H1 (cell line): ENCODE data around the gene KRT24. TPM values are rescaled to one million over a fixed set of nuclear protein-coding genes. Genes with fewer than 3 reads are reported as not detected.

Source experiments
- CTCF ChIA-PET: fragments of 300-600 bp; sonication (Branson Sonifier 250); formaldehyde crosslinking; loops from one replicate; lab custom pipeline; 2021; ENCODE audit not compliant: partially characterized antibody; lab: Charles Lee
- POLR2A ChIA-PET: fragments of 300-600 bp; sonication (Branson Sonifier 250); formaldehyde crosslinking; loops from one replicate; lab custom pipeline; 2021; ENCODE audit warnings: inconsistent platforms; ENCODE audit not compliant: partially characterized antibody; lab: Charles Lee
- DNase-seq, 2 experiments: peaks; one replicate each; pipeline versions ENCODE4 v3.0.0 to v3.0.0-alpha.2; 2010 to 2022; ENCODE audit warnings: low spot score in 2 of 2, low read depth in 1 of 2, mixed read lengths in 1 of 2
- FAIRE-seq: peaks from 2 replicates; lab custom pipeline; 2011; peaks lifted over from hg19 to GRCh38; lab: Jason Lieb, UNC
- H2AFZ ChIP-seq: 2 replicates; pipeline ENCODE4 v1.8.1; 2012; ENCODE audit warnings: low read length, inconsistent platforms
- H2AK5ac ChIP-seq: 2 replicates; pipeline ENCODE4 v1.6.1; 2013; ENCODE audit warnings: low read depth, low read length
- H2BK120ac ChIP-seq: replicated peaks from 2 replicates; pipeline ENCODE3; 2013; ENCODE audit warnings: low read depth, low read length, inconsistent platforms
- H2BK12ac ChIP-seq: 2 replicates; pipeline ENCODE4 v1.6.1; 2013; ENCODE audit warnings: low read depth, low read length
- H2BK15ac ChIP-seq: 2 replicates; pipeline ENCODE4 v1.6.1; 2013; ENCODE audit warnings: low read length
- H2BK20ac ChIP-seq: 2 replicates; pipeline ENCODE4 v1.6.1; 2013; ENCODE audit warnings: low read length
- H2BK5ac ChIP-seq: 2 replicates; pipeline ENCODE4 v1.6.1; 2013; ENCODE audit warnings: low read depth, low read length
- H3K14ac ChIP-seq: 2 replicates; pipeline ENCODE4 v1.6.1; 2013; ENCODE audit warnings: inconsistent platforms; ENCODE audit not compliant: insufficient read length
- H3K18ac ChIP-seq: 2 replicates; pipeline ENCODE4 v1.6.1; 2013; ENCODE audit warnings: low read length; ENCODE audit errors: extremely low read depth
- H3K23ac ChIP-seq: 2 replicates; pipeline ENCODE4 v1.6.1; 2013; ENCODE audit warnings: inconsistent platforms; ENCODE audit not compliant: insufficient read length
- H3K23me2 ChIP-seq: 2 replicates; pipeline ENCODE4 v1.6.1; 2013; ENCODE audit warnings: low read depth, low read length
- H3K27ac ChIP-seq: 2 replicates; pipeline ENCODE4 v1.6.1; 2011; ENCODE audit warnings: low read depth, low read length, inconsistent platforms
- H3K27me3 ChIP-seq, 4 experiments: replicated peaks in 1 of 4; 1 replicate in 1 of 4; 2 replicates in 3 of 4; pipeline versions ENCODE4 v1.6.1 to v1.8.1; 2011 to 2013; ENCODE audit warnings: low read length in 3 of 4, mild to moderate bottlenecking in 3 of 4, inconsistent platforms in 2 of 4, mixed read lengths in 2 of 4, moderate library complexity in 1 of 4; ENCODE audit not compliant: control insufficient read depth in 3 of 4, insufficient read depth in 3 of 4; ENCODE audit errors: extremely low read depth in 1 of 4
- H3K36me3 ChIP-seq, 4 experiments: 2 replicates each; pipeline versions ENCODE4 v1.6.1 to v1.8.1; 2011 to 2013; ENCODE audit warnings: mild to moderate bottlenecking in 4 of 4, low read length in 3 of 4, moderate library complexity in 2 of 4, control low read depth in 1 of 4, inconsistent platforms in 1 of 4; ENCODE audit not compliant: insufficient read depth in 4 of 4, control insufficient read depth in 2 of 4
- H3K4ac ChIP-seq: replicated peaks from 2 replicates; pipeline ENCODE3; 2013; ENCODE audit warnings: low read length, low read depth, mixed read lengths, inconsistent platforms; ENCODE audit not compliant: insufficient read length
- H3K4me1 ChIP-seq, 4 experiments: replicated peaks in 1 of 4; 1 replicate in 1 of 4; 2 replicates in 3 of 4; pipeline versions ENCODE4 v1.6.1 to v1.8.1; 2011 to 2013; ENCODE audit warnings: low read length in 3 of 4, inconsistent platforms in 2 of 4, mixed read lengths in 1 of 4; ENCODE audit not compliant: insufficient read depth in 4 of 4, control insufficient read depth in 3 of 4
- H3K4me2 ChIP-seq, 2 experiments: 2 replicates each; pipeline versions ENCODE4 v1.6.1 to v1.8.1; 2011 to 2013; ENCODE audit warnings: low read depth in 2 of 2, low read length in 2 of 2, control low read depth in 1 of 2, inconsistent platforms in 1 of 2, mild to moderate bottlenecking in 1 of 2; ENCODE audit not compliant: insufficient read depth in 1 of 2
- H3K4me3 ChIP-seq, 4 experiments: fragments of 200-600, 300-600 bp in 1 of 4; sonication (generic), shearing (Covaris generic), sonication (Bioruptor Twin) in 1 of 4; 2 replicates each; pipeline versions ENCODE4 v1.5.1 to v1.8.1; 2011 to 2016; ENCODE audit warnings: low read length in 4 of 4, low read depth in 3 of 4, control low read depth in 2 of 4, inconsistent platforms in 2 of 4, mild to moderate bottlenecking in 2 of 4, mixed read lengths in 1 of 4, moderate library complexity in 1 of 4; ENCODE audit not compliant: insufficient read depth in 2 of 4; ENCODE audit errors: extremely low read depth in 1 of 4
- H3K56ac ChIP-seq: replicated peaks from 2 replicates; pipeline ENCODE3; 2013; ENCODE audit warnings: low read depth, mild to moderate bottlenecking, mixed read lengths, low read length, inconsistent platforms; ENCODE audit not compliant: insufficient read length
- H3K79me1 ChIP-seq: 2 replicates; pipeline ENCODE4 v1.6.1; 2013; ENCODE audit warnings: low read depth, low read length, control low read depth
- H3K79me2 ChIP-seq, 2 experiments: 2 replicates each; pipeline versions ENCODE4 v1.6.1 to v1.8.1; 2012 to 2013; ENCODE audit warnings: low read length in 2 of 2, mild to moderate bottlenecking in 2 of 2, inconsistent platforms in 1 of 2; ENCODE audit not compliant: insufficient read depth in 2 of 2, control insufficient read depth in 1 of 2
- H3K9ac ChIP-seq, 4 experiments: replicated peaks in 1 of 4; 1 replicate in 1 of 4; 2 replicates in 3 of 4; pipeline versions ENCODE4 v1.6.1 to v1.8.1; 2011 to 2013; ENCODE audit warnings: low read depth in 3 of 4, low read length in 3 of 4, control low read depth in 2 of 4, mild to moderate bottlenecking in 2 of 4, moderate library complexity in 2 of 4, inconsistent platforms in 1 of 4; ENCODE audit errors: extremely low read depth in 1 of 4
- H3K9me3 ChIP-seq, 2 experiments: 2 replicates each; pipeline versions ENCODE4 v1.6.1 to v1.8.1; 2012 to 2013; ENCODE audit warnings: mild to moderate bottlenecking in 2 of 2, moderate library complexity in 2 of 2, control low read depth in 1 of 2, inconsistent platforms in 1 of 2, low read depth in 1 of 2, low read length in 1 of 2, mixed read lengths in 1 of 2; ENCODE audit not compliant: insufficient read depth in 2 of 2
- H4K20me1 ChIP-seq, 2 experiments: replicated peaks in 1 of 2; 2 replicates each; pipeline versions ENCODE3 to v1.8.1; 2011 to 2013; ENCODE audit warnings: inconsistent platforms in 2 of 2, low read length in 2 of 2, mild to moderate bottlenecking in 1 of 2; ENCODE audit not compliant: insufficient read depth in 2 of 2, control insufficient read depth in 1 of 2
- H4K5ac ChIP-seq: 2 replicates; pipeline ENCODE4 v1.6.1; 2013; ENCODE audit warnings: low read length, low read depth, mixed read lengths, inconsistent platforms; ENCODE audit not compliant: insufficient read length
- H4K8ac ChIP-seq: 2 replicates; pipeline ENCODE4 v1.8.0; 2013; ENCODE audit warnings: mild to moderate bottlenecking, moderate library complexity, low read length, inconsistent platforms; ENCODE audit not compliant: insufficient read depth; ENCODE audit errors: extremely low read depth
- H4K91ac ChIP-seq: replicated peaks from 2 replicates; pipeline ENCODE3; 2013; ENCODE audit warnings: low read length, mixed read lengths, inconsistent platforms; ENCODE audit not compliant: insufficient read length
- HDAC2 ChIP-seq, 2 experiments: fragments of 300-600 bp in 1 of 2; sonication (generic) in 1 of 2; IDR thresholded peaks; 2 replicates each; pipeline ENCODE4 v1.6.1; 2011 to 2012; ENCODE audit warnings: low read depth in 2 of 2, low read length in 2 of 2, mild to moderate bottlenecking in 2 of 2, moderate library complexity in 2 of 2, borderline replicate concordance in 1 of 2, inconsistent platforms in 1 of 2
- SAP30 ChIP-seq: fragments of 300-600 bp; sonication (generic); IDR thresholded peaks from 2 replicates; pipeline ENCODE4 v1.7.1; 2012; ENCODE audit warnings: low read length, moderate library complexity, mild to moderate bottlenecking, inconsistent platforms; ENCODE audit not compliant: insufficient read depth, insufficient replicate concordance
- WGBS, 2 experiments: shearing (Covaris generic) in 1 of 2; methylation state at CpG; one replicate each; pipeline versions ENCODE4 v1.1.6 to v1.1.7; 2013 to 2015; ENCODE audit warnings: low lambda C conversion rate in 2 of 2, mixed read lengths in 2 of 2, inconsistent platforms in 1 of 2, low coverage in 1 of 2, missing lambda C conversion rate in 1 of 2; ENCODE audit not compliant: insufficient replicate concordance in 2 of 2, insufficient coverage in 1 of 2, insufficient read length in 1 of 2; ENCODE audit errors: extremely low coverage in 1 of 2, missing lambda C conversion rate in 1 of 2; 5-methylcytosine and 5-hydroxymethylcytosine counted together
- polyA plus RNA-seq, 7 experiments: library from polyadenylated mRNA; depleted of rRNA in 3 of 7; stranded (reverse) in 5 of 7; unstranded in 2 of 7; fragments of >200 nt in 5 of 7; fragments of 200-250 nt in 2 of 7; gene quantifications; 1 replicate in 5 of 7; 2 replicates in 1 of 7; 4 replicates in 1 of 7; pipeline versions ENCODE4 v1.2.1 to v1.2.3, GENCODE V29; 2011 to 2013; ENCODE audit warnings: missing spikeins in 2 of 7, mixed read lengths in 2 of 7
- total RNA-seq: library from RNA; stranded (reverse); fragmentation: NEBNext Ultra II Directional; extraction: Animal tissue kit (Norgen Biotek cat#: 25700); gene quantifications from 2 replicates; pipeline ENCODE4 v1.2.1, GENCODE V29; 2021

Gene KRT24
- total and polyA plus RNA-seq, 2 of the 8 experiments (the other 6 are each of a cell fraction or from before 2014, with no cell fraction given) = not detected

- Histone ChIP-seq H2BK20ac (no peak overlapping the region), H4K91ac (no peak overlapping the region), H3K56ac (no peak overlapping the region), H4K20me1 (no peaks in the 10 kb centered on the region), H3K79me1 (no peaks in the 10 kb centered on the region), H3K9ac (no peak overlapping the region), H2AFZ (no peak overlapping the region), H3K23me2 (no peaks in the 10 kb centered on the region), H3K4me2 (no peak overlapping the region), H2BK5ac (no peak overlapping the region), H3K27ac (no peak overlapping the region), H3K4ac (no peak overlapping the region), H3K14ac (no peak overlapping the region), H3K27me3 (no peaks in the 10 kb centered on the region), H2AK5ac (no peak overlapping the region), H3K23ac (no peak overlapping the region), H4K5ac (no peak overlapping the region), H3K36me3 (no peaks in the 10 kb centered on the region), H3K9me3 (peaks cover 5 to 6% of the 10 kb centered on the region in 2 experiments; a peak in 2 of 4 replicates), H3K4me3 (no peak overlapping the region), H3K4me1 (no peaks in the 10 kb centered on the region), H2BK12ac (no peak overlapping the region), H3K79me2 (no peaks in the 10 kb centered on the region), H2BK15ac (no peak overlapping the region), H2BK120ac (no peak overlapping the region), H3K18ac (no peak overlapping the region), H4K8ac (no peak overlapping the region)
- DNase-seq (no peak), FAIRE-seq (no peak)
- POLR2A ChIA-PET = no interaction called here
- no peak for TF ChIP-seq SAP30
- TF ChIP-seq HDAC2 (IDR thresholded peaks at IDR 0.05; ENCODE audit: borderline replicate concordance in 1 of 2, low read depth in 2 of 2, low read length in 2 of 2) = no peak
- WGBS, 2 experiments = 83% methylated on average over 1 of the region's 1 CpG; no CpG with 5 or more reads in 1 of the 2 experiments
- CTCF ChIA-PET = interaction anchor here (0.8 to 1.2 kb wide), 2 partner anchors 28 to 30 kb away, joined by 3 read pairs; partner anchors contain the start of gene KRT24
These were observed 27.4 kb upstream of the KRT24 start for GRCh38 chr17:40730970-40731369.
